Measurements from ENCODE around the gene CEP162. TPM values are rescaled to one million over a fixed set of nuclear protein-coding genes. Genes with fewer than 3 reads are reported as not detected.
"Not testable (repeated sequence)": the region's sequence is repeated elsewhere in the genome, so short reads cannot be mapped to it uniquely, and the experiment has no call there.

Gene CEP162
- total RNA-seq, 1 experiment from 2014 or later = 7.9 TPM

DNA sequence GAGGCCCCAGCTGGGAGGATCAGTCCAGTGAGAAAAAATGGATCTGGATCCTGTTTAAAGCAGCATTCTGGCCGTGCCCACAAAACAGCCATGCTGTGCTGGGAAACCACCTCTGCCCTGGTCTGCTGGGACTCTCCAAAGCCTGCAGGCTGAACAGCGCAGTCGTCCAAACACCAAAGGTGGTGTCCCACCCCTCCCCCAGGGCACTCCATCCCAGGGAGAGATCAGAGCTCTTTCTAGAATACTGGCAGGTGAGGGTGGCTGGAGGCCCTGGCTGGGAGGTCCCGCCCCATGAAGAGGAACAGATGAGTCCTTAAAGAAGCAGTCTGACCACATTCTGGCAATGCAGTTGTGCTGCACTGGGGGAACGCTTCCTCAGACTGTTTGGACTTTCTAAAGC lies 109.3 kb downstream of the CEP162 start:
- Mint-ChIP-seq H3K27me3 (ENCODE audit: low read depth) (no peaks in the 10 kb centered on the region; the same call in 1 of the 2 replicates), H3K4me3 (no peak overlapping the region), H3K36me3 (no peaks in the 10 kb centered on the region; the same call in 1 of the 2 replicates), H3K4me1 (no peaks in the 10 kb centered on the region; the same call in 1 of the 2 replicates), H3K27ac (no peak overlapping the region), H3K9me3 (peaks cover 26% of the 10 kb centered on the region)
- ATAC-seq (peak; percentile 62), DNase-seq (ENCODE audit: low spot score) (no peak)
- no peak for TF ChIP-seq FOXJ3 (CRISPR knock-in tag; IDR thresholded peaks at IDR 0.05; ENCODE audit: borderline replicate concordance)
- TF ChIP-seq JAZF1 (CRISPR knock-in tag; IDR thresholded peaks at IDR 0.05) = no peak
- TF ChIP-seq, protein P1, sequence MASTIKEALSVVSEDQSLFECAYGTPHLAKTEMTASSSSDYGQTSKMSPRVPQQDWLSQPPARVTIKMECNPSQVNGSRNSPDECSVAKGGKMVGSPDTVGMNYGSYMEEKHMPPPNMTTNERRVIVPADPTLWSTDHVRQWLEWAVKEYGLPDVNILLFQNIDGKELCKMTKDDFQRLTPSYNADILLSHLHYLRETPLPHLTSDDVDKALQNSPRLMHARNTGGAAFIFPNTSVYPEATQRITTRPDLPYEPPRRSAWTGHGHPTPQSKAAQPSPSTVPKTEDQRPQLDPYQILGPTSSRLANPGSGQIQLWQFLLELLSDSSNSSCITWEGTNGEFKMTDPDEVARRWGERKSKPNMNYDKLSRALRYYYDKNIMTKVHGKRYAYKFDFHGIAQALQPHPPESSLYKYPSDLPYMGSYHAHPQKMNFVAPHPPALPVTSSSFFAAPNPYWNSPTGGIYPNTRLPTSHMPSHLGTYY (CRISPR knock-in tag; IDR thresholded peaks at IDR 0.05) = no peak
- TF ChIP-seq OVOL2 (CRISPR knock-in tag; IDR thresholded peaks at IDR 0.05; ENCODE audit: borderline replicate concordance) = no peak
- no peak for TF ChIP-seq SOX15 (CRISPR knock-in tag; IDR thresholded peaks at IDR 0.05)
- TF ChIP-seq ZNF671 (CRISPR knock-in tag; IDR thresholded peaks at IDR 0.05) = no peak
- no peak for TF ChIP-seq KAT7 (CRISPR knock-in tag; IDR thresholded peaks at IDR 0.05; ENCODE audit: borderline replicate concordance)
- no peak for TF ChIP-seq NFATC4 (CRISPR knock-in tag; IDR thresholded peaks at IDR 0.05)
- TF ChIP-seq ZNF416 (CRISPR knock-in tag; IDR thresholded peaks at IDR 0.05) = no peak
- no peak for TF ChIP-seq ZNF423 (CRISPR knock-in tag; IDR thresholded peaks at IDR 0.05)
- no peak for TF ChIP-seq TP53 (CRISPR knock-in tag; IDR thresholded peaks at IDR 0.05)
- TF ChIP-seq, protein P2, sequence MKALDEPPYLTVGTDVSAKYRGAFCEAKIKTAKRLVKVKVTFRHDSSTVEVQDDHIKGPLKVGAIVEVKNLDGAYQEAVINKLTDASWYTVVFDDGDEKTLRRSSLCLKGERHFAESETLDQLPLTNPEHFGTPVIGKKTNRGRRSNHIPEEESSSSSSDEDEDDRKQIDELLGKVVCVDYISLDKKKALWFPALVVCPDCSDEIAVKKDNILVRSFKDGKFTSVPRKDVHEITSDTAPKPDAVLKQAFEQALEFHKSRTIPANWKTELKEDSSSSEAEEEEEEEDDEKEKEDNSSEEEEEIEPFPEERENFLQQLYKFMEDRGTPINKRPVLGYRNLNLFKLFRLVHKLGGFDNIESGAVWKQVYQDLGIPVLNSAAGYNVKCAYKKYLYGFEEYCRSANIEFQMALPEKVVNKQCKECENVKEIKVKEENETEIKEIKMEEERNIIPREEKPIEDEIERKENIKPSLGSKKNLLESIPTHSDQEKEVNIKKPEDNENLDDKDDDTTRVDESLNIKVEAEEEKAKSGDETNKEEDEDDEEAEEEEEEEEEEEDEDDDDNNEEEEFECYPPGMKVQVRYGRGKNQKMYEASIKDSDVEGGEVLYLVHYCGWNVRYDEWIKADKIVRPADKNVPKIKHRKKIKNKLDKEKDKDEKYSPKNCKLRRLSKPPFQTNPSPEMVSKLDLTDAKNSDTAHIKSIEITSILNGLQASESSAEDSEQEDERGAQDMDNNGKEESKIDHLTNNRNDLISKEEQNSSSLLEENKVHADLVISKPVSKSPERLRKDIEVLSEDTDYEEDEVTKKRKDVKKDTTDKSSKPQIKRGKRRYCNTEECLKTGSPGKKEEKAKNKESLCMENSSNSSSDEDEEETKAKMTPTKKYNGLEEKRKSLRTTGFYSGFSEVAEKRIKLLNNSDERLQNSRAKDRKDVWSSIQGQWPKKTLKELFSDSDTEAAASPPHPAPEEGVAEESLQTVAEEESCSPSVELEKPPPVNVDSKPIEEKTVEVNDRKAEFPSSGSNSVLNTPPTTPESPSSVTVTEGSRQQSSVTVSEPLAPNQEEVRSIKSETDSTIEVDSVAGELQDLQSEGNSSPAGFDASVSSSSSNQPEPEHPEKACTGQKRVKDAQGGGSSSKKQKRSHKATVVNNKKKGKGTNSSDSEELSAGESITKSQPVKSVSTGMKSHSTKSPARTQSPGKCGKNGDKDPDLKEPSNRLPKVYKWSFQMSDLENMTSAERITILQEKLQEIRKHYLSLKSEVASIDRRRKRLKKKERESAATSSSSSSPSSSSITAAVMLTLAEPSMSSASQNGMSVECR (CRISPR knock-in tag; IDR thresholded peaks at IDR 0.05; ENCODE audit: borderline replicate concordance) = no peak
- TF ChIP-seq TEAD1 (CRISPR knock-in tag; IDR thresholded peaks at IDR 0.05) = no peak
- no peak for TF ChIP-seq FOXK1 (CRISPR knock-in tag; IDR thresholded peaks at IDR 0.05)
- TF ChIP-seq NFE2L1 (CRISPR knock-in tag; IDR thresholded peaks at IDR 0.05) = no peak
- TF ChIP-seq TCF7 (CRISPR knock-in tag; IDR thresholded peaks at IDR 0.05; ENCODE audit: low read depth) = no peak
- ChIA-PET CTCF (no interaction called here), POLR2A (no interaction called here)

- ATAC-seq; H3K4me1 Mint-ChIP-seq; H3K4me3 Mint-ChIP-seq; POLR2A ChIA-PET; CTCF ChIA-PET; DNase-seq (ENCODE audit: low spot score); H3K36me3 Mint-ChIP-seq; H3K27me3 Mint-ChIP-seq (ENCODE audit: low read depth); H3K27ac Mint-ChIP-seq: not testable (repeated sequence)
- H3K9me3 Mint-ChIP-seq = peaks cover 28% of the 10 kb centered on the region
Measured at GRCh38 chr6:84114933-84115594, 112.4 kb downstream of the CEP162 start.

DNA sequence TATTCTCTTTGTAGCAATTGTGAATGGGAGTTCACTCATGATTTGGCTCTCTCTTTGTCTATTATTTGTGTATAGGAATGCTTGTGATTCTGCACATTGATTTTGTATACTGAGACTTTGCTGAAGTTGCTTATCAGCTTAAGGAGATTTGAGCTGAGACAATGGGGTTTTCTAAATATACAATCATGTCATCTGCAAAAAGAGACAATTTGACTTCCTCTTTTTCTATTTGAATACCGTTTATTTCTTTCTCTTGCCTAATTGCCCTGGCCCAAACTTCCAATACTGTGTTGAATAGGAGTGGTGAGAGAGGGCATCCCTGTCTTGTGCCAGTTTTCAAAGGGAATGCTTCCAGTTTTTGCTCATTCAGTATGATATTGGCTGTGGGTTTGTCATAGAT lies 116.1 kb downstream of the CEP162 start:
- H3K27ac Mint-ChIP-seq; ATAC-seq; H3K4me3 Mint-ChIP-seq; H3K4me1 Mint-ChIP-seq; POLR2A ChIA-PET; H3K27me3 Mint-ChIP-seq (ENCODE audit: low read depth); CTCF ChIA-PET; DNase-seq (ENCODE audit: low spot score); H3K36me3 Mint-ChIP-seq: not testable (repeated sequence)
- H3K9me3 Mint-ChIP-seq = peaks cover 23% of the 10 kb centered on the region

GRCh38 chr6:84107495-84107894 lies 119.9 kb downstream of the CEP162 start:
- Mint-ChIP-seq H3K27ac (no peak overlapping the region), H3K27me3 (ENCODE audit: low read depth) (no peaks in the 10 kb centered on the region), H3K4me3 (no peak overlapping the region), H3K4me1 (no peaks in the 10 kb centered on the region), H3K36me3 (peaks cover 5% of the 10 kb centered on the region), H3K9me3 (peaks cover 29% of the 10 kb centered on the region)
- no peak for ATAC-seq
- no peak for DNase-seq (ENCODE audit: low spot score)
- ChIA-PET POLR2A (no interaction called here), CTCF (no interaction called here)
- TF ChIP-seq, protein P3, sequence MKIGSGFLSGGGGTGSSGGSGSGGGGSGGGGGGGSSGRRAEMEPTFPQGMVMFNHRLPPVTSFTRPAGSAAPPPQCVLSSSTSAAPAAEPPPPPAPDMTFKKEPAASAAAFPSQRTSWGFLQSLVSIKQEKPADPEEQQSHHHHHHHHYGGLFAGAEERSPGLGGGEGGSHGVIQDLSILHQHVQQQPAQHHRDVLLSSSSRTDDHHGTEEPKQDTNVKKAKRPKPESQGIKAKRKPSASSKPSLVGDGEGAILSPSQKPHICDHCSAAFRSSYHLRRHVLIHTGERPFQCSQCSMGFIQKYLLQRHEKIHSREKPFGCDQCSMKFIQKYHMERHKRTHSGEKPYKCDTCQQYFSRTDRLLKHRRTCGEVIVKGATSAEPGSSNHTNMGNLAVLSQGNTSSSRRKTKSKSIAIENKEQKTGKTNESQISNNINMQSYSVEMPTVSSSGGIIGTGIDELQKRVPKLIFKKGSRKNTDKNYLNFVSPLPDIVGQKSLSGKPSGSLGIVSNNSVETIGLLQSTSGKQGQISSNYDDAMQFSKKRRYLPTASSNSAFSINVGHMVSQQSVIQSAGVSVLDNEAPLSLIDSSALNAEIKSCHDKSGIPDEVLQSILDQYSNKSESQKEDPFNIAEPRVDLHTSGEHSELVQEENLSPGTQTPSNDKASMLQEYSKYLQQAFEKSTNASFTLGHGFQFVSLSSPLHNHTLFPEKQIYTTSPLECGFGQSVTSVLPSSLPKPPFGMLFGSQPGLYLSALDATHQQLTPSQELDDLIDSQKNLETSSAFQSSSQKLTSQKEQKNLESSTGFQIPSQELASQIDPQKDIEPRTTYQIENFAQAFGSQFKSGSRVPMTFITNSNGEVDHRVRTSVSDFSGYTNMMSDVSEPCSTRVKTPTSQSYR (CRISPR knock-in tag; IDR thresholded peaks at IDR 0.05) = no peak
- TF ChIP-seq CDX4 (CRISPR knock-in tag; IDR thresholded peaks at IDR 0.05; ENCODE audit: borderline replicate concordance) = no peak

Data from WTC11 (cell line).